HG02763 (cell line): ENCODE data around the gene RET.

Experiments
- ATAC-seq: cut with Tn5 transposase; IDR thresholded peaks from one replicate; pipeline ENCODE4 v1.9.1; 2021; ENCODE audit warnings: mild to moderate bottlenecking, moderate library complexity; ENCODE audit not compliant: unreplicated experiment

RET gene

DNA sequence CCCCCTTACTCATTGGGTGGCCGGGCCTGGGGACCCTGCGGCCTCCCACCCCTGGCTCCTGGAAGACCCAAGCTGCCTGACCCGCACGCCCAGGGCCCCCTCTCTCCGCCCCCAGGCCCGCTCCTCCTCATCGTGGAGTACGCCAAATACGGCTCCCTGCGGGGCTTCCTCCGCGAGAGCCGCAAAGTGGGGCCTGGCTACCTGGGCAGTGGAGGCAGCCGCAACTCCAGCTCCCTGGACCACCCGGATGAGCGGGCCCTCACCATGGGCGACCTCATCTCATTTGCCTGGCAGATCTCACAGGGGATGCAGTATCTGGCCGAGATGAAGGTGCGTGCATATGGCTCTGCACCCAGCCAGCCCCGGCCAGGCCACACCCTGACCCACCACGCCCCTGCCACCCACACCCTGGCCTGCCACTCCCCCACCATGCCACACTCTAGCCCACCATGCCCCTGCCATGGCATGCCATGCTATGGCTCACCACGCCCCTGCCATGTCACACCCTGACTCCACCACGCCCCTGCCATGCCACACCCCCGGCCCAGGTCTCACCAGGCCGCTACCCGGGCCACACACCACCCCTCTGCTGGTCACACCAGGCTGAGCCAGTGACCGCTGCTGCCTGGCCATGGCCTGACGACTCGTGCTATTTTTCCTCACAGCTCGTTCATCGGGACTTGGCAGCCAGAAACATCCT lies 42.7 kb downstream of the RET start:
- ATAC-seq, result no peak

DNA sequence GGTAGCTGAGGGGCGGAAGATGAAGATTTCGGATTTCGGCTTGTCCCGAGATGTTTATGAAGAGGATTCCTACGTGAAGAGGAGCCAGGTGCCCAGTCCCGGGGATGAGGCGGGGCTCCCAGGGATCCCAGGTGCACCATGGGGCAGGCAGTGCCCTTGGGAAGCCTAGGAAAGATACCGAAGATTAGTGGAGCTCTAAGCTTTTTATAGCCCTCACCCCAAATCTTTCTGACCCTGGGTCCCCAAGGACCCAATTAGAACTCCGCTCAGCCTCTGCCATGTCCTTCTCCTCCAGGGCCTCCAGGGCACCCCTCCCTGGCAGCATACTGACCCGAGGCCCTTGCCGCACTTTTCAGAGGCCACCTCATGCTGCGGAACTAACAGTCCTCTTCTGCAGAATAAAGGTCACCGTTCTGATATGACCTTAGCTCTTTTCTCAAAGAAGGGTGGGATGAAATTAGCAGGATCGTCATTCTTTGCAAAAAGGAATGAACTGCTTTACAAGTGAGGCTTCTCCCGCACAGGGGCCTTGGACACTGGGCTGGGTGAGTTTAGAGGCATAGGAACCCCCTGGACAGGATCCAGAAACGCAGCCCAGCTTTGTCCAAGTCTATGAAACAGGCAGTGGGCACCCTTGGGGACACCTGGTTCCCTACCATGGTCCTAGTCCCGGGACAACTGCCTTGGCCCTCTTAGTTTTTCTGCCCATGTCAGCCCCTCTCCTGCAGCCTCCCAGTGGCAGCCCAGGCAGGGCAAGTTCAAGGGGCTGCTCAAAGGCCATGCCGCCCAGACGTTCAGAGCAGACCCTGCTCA lies 43.5 kb downstream of the RET start:
- ATAC-seq, result no peak

DNA sequence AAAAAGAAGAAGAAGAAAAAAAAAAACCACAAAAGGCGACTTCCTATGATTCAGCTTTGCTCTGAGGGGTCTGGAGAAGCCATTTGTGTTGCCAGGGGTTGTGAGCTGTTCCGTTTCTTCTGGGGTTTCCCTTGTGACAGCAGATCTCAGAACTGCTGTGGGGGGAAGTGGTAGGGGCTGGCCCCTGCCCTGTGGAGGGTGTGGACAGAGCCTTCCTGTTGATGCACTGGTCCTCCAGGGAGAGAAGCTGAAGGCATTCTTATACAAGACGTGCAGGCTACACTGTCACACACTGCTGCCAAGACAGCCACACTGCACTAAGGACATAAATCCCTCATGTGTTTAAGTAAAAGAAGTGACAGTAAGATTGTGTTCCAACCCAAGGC lies 44.1 kb downstream of the RET start:
- ATAC-seq, result peak; percentile 90

DNA sequence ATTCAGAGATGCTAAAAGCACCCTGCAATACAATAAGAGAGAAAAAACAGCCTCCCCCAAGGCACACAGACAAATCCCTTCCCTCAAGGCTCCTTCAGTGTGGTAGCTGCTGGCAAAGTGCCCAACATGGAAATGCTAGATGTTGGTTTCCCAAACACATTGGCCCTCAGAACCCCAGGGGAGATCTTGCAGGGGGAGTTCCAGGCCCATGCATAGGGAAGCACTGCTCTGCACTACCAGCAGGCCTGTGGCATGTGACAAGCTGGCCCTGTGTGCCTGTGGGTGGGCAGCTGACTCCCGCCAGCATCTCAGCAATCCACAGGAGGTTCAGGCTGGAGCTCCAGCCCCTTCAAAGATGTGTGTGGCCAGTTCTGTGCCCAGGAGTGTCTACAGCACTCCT lies 44.6 kb downstream of the RET start:
- no peak for ATAC-seq

DNA sequence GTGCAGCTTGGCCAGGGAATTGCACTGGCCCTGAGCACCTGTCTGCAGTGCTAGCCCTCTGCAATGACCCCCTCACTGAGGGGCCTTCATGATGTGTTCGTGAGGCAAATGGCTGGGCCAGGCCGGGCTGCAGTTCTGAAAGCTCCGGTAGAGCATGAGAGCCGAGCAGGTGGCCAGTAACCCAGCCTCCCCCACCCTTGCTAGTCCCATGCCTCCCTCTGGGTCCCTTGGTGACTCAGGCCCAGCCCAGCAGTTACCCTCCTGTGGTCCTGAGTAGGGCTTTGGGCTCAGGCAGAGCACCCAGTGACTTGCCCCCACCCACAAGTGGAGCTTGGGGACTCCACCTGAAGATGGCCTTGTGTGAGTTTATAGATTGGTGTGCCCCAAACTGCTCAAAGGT lies 45.2 kb downstream of the RET start:
- ATAC-seq, result no peak

DNA sequence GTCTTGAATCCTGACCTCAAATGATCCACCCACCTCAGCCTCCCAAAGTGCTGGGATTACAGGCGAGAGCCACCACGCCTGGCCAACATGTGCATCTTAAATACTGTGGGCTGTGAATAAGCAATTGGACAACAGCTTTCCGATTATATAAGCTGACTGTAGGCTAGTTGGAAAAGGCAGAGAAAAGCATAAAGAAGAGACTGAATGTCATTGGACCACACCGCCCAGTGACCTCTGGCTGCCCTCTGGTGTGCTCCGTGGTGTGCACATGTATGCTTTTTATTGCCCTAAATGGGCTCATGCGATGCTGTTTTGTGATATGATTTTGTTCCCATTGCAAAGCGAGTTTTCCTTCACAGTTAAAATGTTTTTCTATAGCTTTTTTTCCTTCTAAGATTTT lies 46.0 kb downstream of the RET start:
- no peak for ATAC-seq

DNA sequence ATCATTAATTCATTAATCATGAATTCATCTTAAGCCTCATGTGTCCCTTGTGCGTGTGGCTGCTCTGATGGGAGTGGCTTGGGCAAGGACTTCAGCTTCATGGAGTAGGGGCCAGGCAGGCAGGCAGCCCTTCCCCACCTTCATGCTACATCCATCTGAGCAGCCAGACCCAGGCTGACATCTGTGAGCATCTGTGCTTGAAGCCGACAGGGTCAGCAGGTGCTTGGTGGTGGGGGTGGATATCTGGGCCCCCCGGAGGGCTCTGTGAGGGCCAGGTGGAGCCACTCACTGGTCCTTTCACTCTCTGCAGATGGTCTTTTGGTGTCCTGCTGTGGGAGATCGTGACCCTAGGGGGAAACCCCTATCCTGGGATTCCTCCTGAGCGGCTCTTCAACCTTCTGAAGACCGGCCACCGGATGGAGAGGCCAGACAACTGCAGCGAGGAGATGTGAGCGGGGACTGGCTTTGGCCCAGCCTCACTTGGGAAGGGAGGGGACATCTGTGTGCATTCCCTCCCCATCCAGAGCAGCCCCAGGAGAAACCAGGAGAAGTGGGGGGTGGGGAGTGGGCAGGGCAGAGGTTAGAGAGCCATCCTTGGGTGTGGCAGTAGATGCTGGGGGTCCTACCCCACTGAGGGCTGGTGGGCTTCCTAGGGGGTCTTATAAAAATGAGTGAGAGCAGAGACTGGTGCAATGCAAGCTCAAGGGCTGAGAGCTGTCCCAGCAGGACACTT lies 46.7 kb downstream of the RET start:
- no peak for ATAC-seq

DNA sequence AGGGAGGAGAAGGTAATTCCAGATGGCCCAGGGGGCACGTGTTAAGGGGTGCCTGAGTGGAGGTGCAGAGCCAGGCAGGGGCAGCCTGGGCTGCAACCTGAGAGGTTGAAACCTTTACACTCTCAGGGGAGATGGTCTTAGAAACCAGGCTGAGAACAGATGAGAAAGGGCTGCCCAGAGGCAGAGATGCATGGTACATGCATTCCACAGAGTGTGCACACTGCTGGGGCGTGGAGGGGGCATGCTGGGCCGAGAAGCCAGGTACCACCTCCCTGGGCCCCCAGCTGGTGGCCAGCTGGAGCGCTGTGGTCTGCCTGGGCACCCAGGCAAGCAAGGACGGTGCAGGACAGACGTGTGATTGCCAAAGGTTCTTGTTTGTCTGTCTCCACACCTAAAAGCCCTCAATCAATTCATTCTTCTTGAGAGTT lies 47.2 kb downstream of the RET start:
- ATAC-seq, result no peak

DNA sequence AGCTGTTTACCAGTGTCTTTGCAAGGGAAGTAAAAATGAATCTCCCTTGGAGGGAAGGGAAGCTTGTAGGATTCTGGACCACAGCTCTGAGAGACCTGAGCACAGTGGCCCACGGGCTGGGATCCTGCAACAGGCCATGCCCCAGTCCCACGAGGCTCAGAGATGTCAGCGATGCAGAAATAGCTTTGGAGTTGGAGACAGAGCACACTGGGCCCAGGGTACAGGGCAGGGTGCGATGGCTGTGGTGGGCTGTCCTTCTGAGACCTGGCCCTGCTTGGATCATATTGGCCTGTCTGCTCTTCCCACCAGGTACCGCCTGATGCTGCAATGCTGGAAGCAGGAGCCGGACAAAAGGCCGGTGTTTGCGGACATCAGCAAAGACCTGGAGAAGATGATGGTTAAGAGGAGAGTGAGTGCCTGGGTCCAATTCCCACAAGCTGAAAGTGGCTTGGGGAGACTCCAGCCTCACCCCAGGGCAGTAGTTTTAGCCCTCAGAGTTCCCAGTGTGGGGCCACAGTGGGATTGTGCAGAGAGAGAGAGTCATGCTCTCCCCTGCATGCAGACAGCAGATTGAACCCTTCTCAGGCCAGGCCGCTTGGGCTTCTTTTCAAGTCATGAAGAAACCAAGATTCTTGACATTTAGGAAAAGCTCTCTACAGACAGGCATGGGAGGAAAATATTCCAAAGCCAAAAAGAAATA lies 47.9 kb downstream of the RET start:
- ATAC-seq, result no peak

DNA sequence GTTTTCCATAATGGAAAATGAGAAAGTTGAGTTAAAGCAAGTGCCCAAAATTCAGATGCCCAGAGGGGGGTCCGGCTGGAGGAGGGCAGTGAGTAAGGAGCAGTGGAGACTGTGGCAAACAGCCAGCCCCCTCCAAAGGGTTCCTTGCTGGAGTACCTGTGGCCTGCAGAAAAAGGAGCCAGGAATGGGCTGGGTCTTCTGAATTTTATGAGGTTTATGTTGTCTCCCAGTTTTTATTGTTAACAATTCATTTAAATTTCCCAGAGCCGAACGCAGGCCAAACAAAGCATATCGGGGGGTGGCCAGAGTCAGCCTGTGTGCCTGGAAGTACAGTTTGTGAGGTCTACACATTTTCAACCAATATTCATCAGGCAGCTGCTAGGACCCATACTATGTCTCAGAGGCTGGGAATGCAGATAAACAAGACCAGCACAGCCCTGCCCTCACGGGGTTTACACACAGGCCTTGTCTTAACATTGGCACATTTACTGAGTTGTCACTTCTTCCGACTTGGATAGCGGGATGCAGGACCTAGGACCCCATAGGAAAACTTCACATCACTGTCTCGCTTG lies 48.5 kb downstream of the RET start:
- ATAC-seq, result no peak

DNA sequence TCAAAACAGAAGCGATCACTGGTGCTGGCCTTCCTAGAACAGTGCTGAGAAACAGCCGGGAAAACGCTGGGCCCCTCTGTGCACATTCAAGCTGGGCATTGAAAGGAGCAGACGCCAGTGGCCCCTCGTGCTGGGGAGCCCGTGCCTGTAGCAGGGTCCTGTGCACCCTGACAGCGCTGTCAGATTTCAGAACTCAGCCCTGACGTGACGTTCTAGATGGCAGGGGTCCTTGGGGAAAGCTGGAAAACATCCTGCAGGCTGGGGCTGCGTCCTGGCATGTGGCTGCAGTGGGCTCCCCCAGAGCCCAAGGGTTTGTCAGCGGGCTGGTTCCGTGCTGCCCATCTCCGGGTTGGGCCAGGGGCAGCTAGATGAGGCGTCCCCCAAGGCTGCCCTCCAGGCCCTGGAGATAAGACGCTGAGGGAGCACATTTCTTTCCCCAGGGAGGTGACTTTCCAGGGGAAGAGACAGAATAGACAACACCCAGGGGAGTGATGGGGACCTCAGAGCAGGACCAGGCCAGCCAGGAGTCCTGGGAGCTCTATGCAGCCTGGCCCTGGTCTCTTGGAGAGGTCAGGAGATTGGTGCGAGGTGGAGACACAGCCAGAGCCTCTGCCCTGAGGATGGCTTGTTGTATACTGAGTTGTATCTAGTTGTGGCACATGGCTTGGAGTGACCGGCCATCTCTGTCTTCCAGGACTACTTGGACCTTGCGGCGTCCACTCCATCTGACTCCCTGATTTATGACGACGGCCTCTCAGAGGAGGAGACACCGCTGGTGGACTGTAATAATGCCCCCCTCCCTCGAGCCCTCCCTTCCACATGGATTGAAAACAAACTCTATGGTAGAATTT lies 49.2 kb downstream of the RET start:
- no peak for ATAC-seq

DNA sequence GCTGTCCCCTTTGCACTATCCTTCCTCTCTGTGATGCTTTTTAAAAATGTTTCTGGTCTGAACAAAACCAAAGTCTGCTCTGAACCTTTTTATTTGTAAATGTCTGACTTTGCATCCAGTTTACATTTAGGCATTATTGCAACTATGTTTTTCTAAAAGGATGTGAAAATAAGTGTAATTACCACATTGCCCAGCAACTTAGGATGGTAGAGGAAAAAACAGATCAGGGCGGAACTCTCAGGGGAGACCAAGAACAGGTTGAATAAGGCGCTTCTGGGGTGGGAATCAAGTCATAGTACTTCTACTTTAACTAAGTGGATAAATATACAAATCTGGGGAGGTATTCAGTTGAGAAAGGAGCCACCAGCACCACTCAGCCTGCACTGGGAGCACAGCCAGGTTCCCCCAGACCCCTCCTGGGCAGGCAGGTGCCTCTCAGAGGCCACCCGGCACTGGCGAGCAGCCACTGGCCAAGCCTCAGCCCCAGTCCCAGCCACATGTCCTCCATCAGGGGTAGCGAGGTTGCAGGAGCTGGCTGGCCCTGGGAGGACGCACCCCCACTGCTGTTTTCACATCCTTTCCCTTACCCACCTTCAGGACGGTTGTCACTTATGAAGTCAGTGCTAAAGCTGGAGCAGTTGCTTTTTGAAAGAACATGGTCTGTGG lies 50.0 kb downstream of the RET start:
- peak; percentile 51 for ATAC-seq

DNA sequence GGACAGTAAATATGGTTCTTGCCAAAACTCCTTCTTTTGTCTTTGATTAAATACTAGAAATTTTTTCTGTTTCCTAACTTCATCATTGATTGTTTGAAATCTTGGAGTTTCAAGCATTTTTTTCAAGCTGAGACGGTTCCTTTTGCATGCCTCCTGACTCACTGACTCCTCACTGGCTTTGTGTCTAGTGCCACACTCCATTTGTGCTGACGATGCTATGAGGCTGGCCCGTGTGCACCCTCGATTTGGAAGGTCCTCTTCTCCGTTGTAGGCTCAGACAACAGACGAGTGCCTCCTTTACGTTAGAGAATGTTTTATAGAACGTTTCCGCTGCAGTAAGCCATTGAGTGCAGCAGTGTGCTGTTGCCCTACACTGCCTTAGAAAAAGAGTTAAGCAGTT lies 50.6 kb downstream of the RET start:
- no peak for ATAC-seq

DNA sequence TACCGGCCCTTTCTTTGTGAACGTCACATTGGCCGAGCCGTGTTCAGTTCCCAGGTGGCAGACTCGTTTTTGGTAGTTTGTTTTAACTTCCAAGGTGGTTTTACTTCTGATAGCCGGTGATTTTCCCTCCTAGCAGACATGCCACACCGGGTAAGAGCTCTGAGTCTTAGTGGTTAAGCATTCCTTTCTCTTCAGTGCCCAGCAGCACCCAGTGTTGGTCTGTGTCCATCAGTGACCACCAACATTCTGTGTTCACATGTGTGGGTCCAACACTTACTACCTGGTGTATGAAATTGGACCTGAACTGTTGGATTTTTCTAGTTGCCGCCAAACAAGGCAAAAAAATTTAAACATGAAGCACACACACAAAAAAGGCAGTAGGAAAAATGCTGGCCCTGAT lies 51.5 kb downstream of the RET start:
- ATAC-seq, result no peak

DNA sequence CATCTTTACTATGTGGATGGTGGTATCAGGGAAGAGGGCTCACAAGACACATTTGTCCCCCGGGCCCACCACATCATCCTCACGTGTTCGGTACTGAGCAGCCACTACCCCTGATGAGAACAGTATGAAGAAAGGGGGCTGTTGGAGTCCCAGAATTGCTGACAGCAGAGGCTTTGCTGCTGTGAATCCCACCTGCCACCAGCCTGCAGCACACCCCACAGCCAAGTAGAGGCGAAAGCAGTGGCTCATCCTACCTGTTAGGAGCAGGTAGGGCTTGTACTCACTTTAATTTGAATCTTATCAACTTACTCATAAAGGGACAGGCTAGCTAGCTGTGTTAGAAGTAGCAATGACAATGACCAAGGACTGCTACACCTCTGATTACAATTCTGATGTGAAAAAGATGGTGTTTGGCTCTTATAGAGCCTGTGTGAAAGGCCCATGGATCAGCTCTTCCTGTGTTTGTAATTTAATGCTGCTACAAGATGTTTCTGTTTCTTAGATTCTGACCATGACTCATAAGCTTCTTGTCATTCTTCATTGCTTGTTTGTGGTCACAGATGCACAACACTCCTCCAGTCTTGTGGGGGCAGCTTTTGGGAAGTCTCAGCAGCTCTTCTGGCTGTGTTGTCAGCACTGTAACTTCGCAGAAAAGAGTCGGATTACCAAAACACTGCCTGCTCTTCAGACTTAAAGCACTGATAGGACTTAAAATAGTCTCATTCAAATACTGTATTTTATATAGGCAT lies 52.3 kb downstream of the RET start:
- peak; percentile 57 for ATAC-seq

DNA sequence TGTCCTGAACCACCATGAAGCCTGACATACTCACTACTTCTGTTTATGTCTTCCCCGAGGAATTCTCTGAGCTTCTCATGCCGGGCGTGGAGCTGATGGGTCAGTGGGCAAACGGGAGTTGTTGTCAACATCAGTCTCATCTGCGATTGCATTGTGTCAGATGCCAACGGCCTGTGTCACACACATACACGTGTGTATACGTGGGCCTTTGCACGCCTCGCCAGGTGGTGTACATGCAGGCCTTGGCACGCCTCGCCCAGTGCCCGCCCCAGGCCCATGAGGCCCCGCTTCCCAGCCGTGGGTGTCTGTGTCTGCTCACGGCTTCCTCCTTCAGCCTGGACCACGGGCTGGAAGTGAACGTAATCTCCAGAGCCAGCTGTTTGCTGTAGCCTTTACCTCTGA lies 53.9 kb downstream of the RET start:
- no peak for ATAC-seq

DNA sequence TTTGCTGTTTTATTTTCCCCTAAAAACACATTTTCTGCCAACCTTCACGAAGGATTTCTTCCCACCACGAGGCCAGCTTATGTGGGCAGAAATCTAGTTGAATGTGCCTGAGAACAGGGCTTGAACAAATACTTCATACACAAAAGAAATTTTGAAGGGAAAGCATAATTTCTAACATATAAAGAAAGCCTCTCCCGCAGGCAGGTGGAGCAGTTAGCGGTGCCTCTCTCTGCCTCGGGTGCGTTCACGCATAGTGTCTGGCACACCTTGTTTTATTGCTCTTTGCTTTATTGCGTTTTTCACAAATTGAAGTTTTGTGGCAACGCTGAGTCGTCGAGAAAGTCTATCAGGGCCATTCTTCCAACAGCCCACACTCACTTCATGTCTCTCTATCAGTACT lies 54.4 kb downstream of the RET start:
- no peak for ATAC-seq

DNA sequence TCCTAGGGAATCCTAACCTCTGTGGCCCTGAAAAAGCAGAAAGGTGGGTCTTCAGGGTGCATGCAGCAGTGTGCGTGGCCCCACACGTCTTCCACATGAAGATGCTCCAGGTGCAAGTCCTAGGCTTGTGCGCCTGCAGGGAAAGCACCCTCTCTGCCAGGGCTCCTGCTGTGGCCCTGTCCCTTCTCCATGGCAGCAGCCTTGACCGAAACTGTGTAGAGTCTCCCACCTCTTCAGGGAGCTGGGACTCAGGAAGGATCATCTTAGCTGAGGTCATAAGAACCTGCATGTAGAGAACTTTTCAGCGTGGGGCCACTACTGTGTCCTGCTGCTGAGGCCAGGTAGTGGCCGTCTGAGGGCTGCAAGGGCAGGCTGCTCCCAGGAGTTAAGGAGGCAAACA lies 55.0 kb downstream of the RET start:
- ATAC-seq, result no peak
